Breast epithelium (tissue), 4 donors: ENCODE results near the gene CFAP107. TPM values are rescaled to one million over a fixed set of nuclear protein-coding genes. Genes with fewer than 3 reads are reported as not detected.
"Not testable (repeated sequence)": the region's sequence is repeated elsewhere in the genome, so short reads cannot be mapped to it uniquely, and the experiment has no call there.

Experiments
- DNase-seq, 2 donors: peaks; one replicate each; pipeline ENCODE4 v3.0.0-alpha.2; 2019; ENCODE audit warnings: low spot score in 2 of 2
- H3K27ac ChIP-seq, 2 donors: fragments of 200-600 bp; sonication (generic) in 1 of 2; one replicate each; pipeline ENCODE4 v1.5.1; 2016 to 2019; ENCODE audit warnings: mild to moderate bottlenecking in 1 of 2
- H3K27me3 ChIP-seq, 2 donors: fragments of 200-600 bp; sonication (generic) in 1 of 2; one replicate each; pipeline versions ENCODE4 v1.5.1 to v1.6.0; 2017 to 2019; ENCODE audit warnings: control low read depth in 1 of 2, mild to moderate bottlenecking in 1 of 2
- H3K36me3 ChIP-seq: fragments of 200-600 bp; one replicate; pipeline ENCODE4 v1.5.1; 2019
- H3K4me1 ChIP-seq, 2 donors: fragments of 200-600 bp; sonication (generic); one replicate each; pipeline ENCODE4 v1.5.1; 2016 to 2019; ENCODE audit warnings: control low read depth in 1 of 2
- H3K4me3 ChIP-seq, 3 donors: fragments of 200-600 bp; sonication (generic); 1 replicate in 2 of 3; 2 replicates in 1 of 3; pipeline ENCODE4 v1.5.1; 2016 to 2019; ENCODE audit warnings: mild to moderate bottlenecking in 3 of 3, moderate library complexity in 2 of 3
- H3K9me3 ChIP-seq, 2 donors: fragments of 200-600 bp; sonication (generic) in 1 of 2; one replicate each; pipeline ENCODE4 v1.5.1; 2016 to 2019; ENCODE audit warnings: control low read depth in 1 of 2
- POLR2A ChIP-seq: fragments of 450-650 bp; IDR thresholded peaks from one replicate; pipeline ENCODE4 v1.6.1; 2016; ENCODE audit warnings: antibody characterized with exemption, mild to moderate bottlenecking, moderate library complexity
- POLR2AphosphoS5 ChIP-seq, 3 donors: sonication (generic); formaldehyde crosslinking; IDR thresholded peaks; one replicate each; pipeline ENCODE4 v1.6.1; 2017; ENCODE audit warnings: antibody characterized with exemption in 3 of 3
- intact Hi-C: fragments of 100-400 bp; cut with DNase I; formaldehyde crosslinking; loops from one replicate; pipeline ENCODE4 v1.15.1; 2023; ENCODE audit warnings: low total_unique reads
- total RNA-seq, 3 donors: library from RNA; depleted of rRNA; stranded (reverse); fragments of >200 nt; gene quantifications; one replicate each; pipeline ENCODE4 v1.1.0, GENCODE V29; 2016
- TF ChIP-seq, protein P1 (sequence below), 3 donors: fragments of 450-650 bp; IDR thresholded peaks; one replicate each; pipeline ENCODE4 v1.5.1; 2016 to 2017; ENCODE audit warnings: antibody characterized with exemption in 3 of 3, mild to moderate bottlenecking in 3 of 3, moderate library complexity in 3 of 3

CFAP107 gene
- total RNA-seq, 3 donors from 2014 or later, result not detected

DNA sequence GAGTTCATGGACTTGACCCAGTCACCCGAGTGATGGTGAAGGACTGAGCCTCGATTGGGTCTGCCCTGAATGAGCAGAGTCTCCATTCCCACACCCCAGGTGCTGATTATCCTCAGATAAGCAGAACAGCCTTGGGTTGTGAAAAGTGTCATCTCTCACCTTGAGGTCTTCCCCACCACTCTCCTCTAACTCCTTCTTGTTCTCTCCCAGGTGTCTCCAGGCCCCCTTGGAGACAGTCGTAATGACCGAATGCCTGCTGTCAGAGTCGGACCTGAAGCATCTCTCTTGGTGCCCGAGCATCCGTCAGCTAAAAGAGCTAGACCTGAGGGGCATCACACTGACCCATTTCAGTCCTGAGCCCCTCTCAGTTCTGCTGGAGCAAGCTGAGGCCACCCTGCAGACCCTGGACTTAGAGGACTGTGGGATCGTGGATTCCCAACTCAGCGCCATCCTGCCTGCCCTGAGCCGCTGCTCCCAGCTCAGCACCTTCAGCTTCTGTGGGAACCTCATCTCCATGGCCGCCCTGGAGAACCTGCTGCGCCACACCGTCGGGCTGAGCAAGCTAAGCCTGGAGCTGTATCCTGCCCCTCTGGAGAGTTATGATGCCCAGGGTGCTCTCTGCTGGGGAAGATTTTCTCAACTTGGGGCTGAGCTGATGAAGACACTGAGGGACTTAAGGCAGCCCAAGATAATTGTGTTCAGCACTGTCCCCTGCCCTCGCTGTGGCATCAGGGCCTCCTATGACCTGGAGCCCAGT is 31.0 kb downstream of the CFAP107 start:
- intact Hi-C loops, result no loop called here
- H3K4me3 ChIP-seq, result no peak overlapping the region
- TF ChIP-seq POLR2A, result no peak
- TF ChIP-seq, protein P1, sequence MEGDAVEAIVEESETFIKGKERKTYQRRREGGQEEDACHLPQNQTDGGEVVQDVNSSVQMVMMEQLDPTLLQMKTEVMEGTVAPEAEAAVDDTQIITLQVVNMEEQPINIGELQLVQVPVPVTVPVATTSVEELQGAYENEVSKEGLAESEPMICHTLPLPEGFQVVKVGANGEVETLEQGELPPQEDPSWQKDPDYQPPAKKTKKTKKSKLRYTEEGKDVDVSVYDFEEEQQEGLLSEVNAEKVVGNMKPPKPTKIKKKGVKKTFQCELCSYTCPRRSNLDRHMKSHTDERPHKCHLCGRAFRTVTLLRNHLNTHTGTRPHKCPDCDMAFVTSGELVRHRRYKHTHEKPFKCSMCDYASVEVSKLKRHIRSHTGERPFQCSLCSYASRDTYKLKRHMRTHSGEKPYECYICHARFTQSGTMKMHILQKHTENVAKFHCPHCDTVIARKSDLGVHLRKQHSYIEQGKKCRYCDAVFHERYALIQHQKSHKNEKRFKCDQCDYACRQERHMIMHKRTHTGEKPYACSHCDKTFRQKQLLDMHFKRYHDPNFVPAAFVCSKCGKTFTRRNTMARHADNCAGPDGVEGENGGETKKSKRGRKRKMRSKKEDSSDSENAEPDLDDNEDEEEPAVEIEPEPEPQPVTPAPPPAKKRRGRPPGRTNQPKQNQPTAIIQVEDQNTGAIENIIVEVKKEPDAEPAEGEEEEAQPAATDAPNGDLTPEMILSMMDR (IDR thresholded peaks at IDR 0.05), result no peak
- TF ChIP-seq POLR2AphosphoS5 (IDR thresholded peaks at IDR 0.05), result no peak
- H3K4me1 ChIP-seq, result no peaks in the 10 kb centered on the region
- no peak for DNase-seq
- H3K27me3 ChIP-seq, result no peaks in the 10 kb centered on the region
- no peaks in the 10 kb centered on the region for H3K36me3 ChIP-seq
- no peaks in the 10 kb centered on the region for H3K9me3 ChIP-seq
- H3K27ac ChIP-seq, result no peak overlapping the region

GRCh38 chr1:12778061-12778460 is 32.1 kb downstream of the CFAP107 start:
- no peak for TF ChIP-seq POLR2AphosphoS5 (IDR thresholded peaks at IDR 0.05)
- no peak for TF ChIP-seq POLR2A
- TF ChIP-seq, protein P1 (IDR thresholded peaks at IDR 0.05), result no peak
- H3K27ac ChIP-seq, result no peak overlapping the region
- no peak overlapping the region for H3K4me3 ChIP-seq
- intact Hi-C loops, result no loop called here
- H3K9me3 ChIP-seq, result peaks cover 0 to under 1% of the 10 kb centered on the region in 2 donors
- H3K36me3 ChIP-seq, result no peaks in the 10 kb centered on the region
- no peaks in the 10 kb centered on the region for H3K4me1 ChIP-seq
- DNase-seq, result no peak
- H3K27me3 ChIP-seq, result no peaks in the 10 kb centered on the region

DNA sequence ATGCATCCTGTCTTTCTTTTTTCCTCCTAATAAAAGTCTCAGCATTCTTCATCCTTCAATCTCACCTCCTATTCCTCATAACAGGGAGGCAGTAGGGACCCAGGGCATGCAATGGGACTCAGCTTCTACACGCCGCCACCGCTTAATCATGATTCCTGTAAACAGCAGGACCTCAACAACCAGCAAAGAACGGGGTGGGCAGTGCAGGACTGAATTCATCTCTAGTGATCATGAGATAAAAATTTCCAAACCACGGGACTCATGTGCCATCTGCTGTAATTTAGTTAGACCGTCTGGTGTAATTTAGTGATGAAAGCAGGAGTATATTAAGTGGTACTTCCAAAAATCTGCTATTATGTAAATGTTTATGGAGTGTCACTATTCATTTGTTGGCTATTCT is 32.9 kb downstream of the CFAP107 start:
- no peak for TF ChIP-seq POLR2A
- no peak for TF ChIP-seq POLR2AphosphoS5 (IDR thresholded peaks at IDR 0.05)
- TF ChIP-seq, protein P1 (IDR thresholded peaks at IDR 0.05), result no peak
- intact Hi-C loops, result no loop called here
- Histone ChIP-seq H3K4me1 (no peaks in the 10 kb centered on the region), H3K27me3 (no peaks in the 10 kb centered on the region), H3K9me3 (peaks cover 7 to 8% of the 10 kb centered on the region in 2 donors), H3K4me3 (no peak overlapping the region), H3K36me3 (no peaks in the 10 kb centered on the region), H3K27ac (no peak overlapping the region)
- DNase-seq, result no peak

GRCh38 chr1:12781488-12781887 is 35.5 kb downstream of the CFAP107 start:
- H3K36me3 ChIP-seq, H3K27me3 ChIP-seq, intact Hi-C loops, H3K4me1 ChIP-seq, H3K4me3 ChIP-seq, DNase-seq, H3K27ac ChIP-seq: not testable (repeated sequence)
- peaks cover 14 to 30% of the 10 kb centered on the region in 2 donors for H3K9me3 ChIP-seq

DNA sequence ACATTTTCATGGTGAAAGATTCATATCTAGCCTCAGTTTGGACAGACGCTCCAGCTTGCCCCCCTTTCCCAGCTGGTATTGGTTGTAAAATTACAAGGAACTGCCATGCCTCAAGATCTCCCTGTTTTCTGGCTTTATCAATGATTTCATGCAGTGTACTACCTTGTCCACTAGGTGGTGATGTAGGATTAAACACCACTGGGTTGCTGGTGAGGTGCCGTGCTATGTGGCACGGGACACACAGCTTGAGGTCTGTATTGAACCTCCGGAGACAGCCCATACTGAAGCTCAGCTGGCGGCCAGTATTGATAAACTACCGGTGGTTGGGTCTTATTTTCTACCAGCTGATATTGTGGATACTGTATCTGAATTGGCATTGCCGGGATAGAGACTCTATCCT is 37.8 kb downstream of the CFAP107 start:
- H3K4me1 ChIP-seq, intact Hi-C loops, H3K4me3 ChIP-seq, H3K27me3 ChIP-seq, H3K27ac ChIP-seq, DNase-seq, H3K36me3 ChIP-seq: not testable (repeated sequence)
- H3K9me3 ChIP-seq, result peaks cover 14 to 30% of the 10 kb centered on the region in 2 donors

GRCh38 chr1:12784729-12785128 is 38.7 kb downstream of the CFAP107 start:
- H3K4me1 ChIP-seq, H3K27me3 ChIP-seq, H3K36me3 ChIP-seq, H3K4me3 ChIP-seq, intact Hi-C loops, H3K27ac ChIP-seq, DNase-seq: not testable (repeated sequence)
- peaks cover 14 to 30% of the 10 kb centered on the region in 2 donors for H3K9me3 ChIP-seq

GRCh38 chr1:12791097-12791496 is 45.1 kb downstream of the CFAP107 start, which contains the start of gene PRAMEF1:
TSS of gene PRAMEF1 (plus strand) at chr1:12791397. CDS start at chr1:12793228, 1,831 bp downstream.
- H3K27me3 ChIP-seq, H3K27ac ChIP-seq, intact Hi-C loops, H3K36me3 ChIP-seq, DNase-seq, H3K4me1 ChIP-seq, H3K4me3 ChIP-seq, H3K9me3 ChIP-seq: not testable (repeated sequence)
